Parathyroid adenoma (tissue), 2 donors: Measurements from ENCODE around the gene TRIM66.

Experiments
- H2AFZ ChIP-seq: fragments of 300-600 bp; sonication (generic); one replicate; pipeline ENCODE4 v1.7.0; 2017; ENCODE audit warnings: antibody characterized with exemption, mild to moderate bottlenecking
- H3K27ac ChIP-seq: fragments of 300-600 bp; sonication (generic); one replicate; pipeline ENCODE4 v1.7.0; 2017
- H3K27me3 ChIP-seq: fragments of 300-600 bp; sonication (generic); one replicate; pipeline ENCODE4 v1.7.0; 2017; ENCODE audit warnings: low read length; ENCODE audit not compliant: control insufficient read depth, insufficient read depth
- H3K36me3 ChIP-seq: fragments of 300-600 bp; sonication (generic); one replicate; pipeline ENCODE4 v1.7.0; 2017; ENCODE audit warnings: low read length; ENCODE audit not compliant: control insufficient read depth, insufficient read depth
- H3K4me1 ChIP-seq: fragments of 300-600 bp; sonication (generic); one replicate; pipeline ENCODE4 v1.7.0; 2017; ENCODE audit warnings: control low read depth
- H3K4me2 ChIP-seq: fragments of 300-600 bp; sonication (generic); one replicate; pipeline ENCODE4 v1.7.0; 2017; ENCODE audit warnings: low read length
- H3K4me3 ChIP-seq: fragments of 300-600 bp; sonication (generic); one replicate; pipeline ENCODE4 v1.7.0; 2017; ENCODE audit warnings: low read depth, low read length
- H3K79me2 ChIP-seq: fragments of 300-600 bp; sonication (generic); one replicate; pipeline ENCODE4 v1.7.0; 2017; ENCODE audit warnings: control low read depth
- H3K9ac ChIP-seq: fragments of 300-600 bp; sonication (generic); one replicate; pipeline ENCODE4 v1.7.0; 2017; ENCODE audit warnings: mild to moderate bottlenecking
- H3K9me3 ChIP-seq: fragments of 300-600 bp; sonication (generic); one replicate; pipeline ENCODE4 v1.7.0; 2017; ENCODE audit warnings: low read length; ENCODE audit not compliant: control insufficient read depth
- CTCF ChIP-seq: fragments of 300-600 bp; sonication (generic); IDR thresholded peaks from one replicate; pipeline ENCODE4 v1.7.0; 2017; ENCODE audit warnings: antibody characterized with exemption, mild to moderate bottlenecking
- donor health status: primary hyperparathyroidism.

TRIM66 gene

GRCh38 chr11:8624698-8625097 lies 57.8 kb downstream of the TRIM66 start:
- Histone ChIP-seq H3K4me3 (no peak overlapping the region), H3K79me2 (no peaks in the 10 kb centered on the region), H3K9ac (no peak overlapping the region), H2AFZ (no peak overlapping the region), H3K27ac (no peak overlapping the region), H3K4me2 (no peak overlapping the region), H3K4me1 (no peaks in the 10 kb centered on the region), H3K9me3 (no peaks in the 10 kb centered on the region), H3K36me3 (no peaks in the 10 kb centered on the region), H3K27me3 (no peaks in the 10 kb centered on the region)
- TF ChIP-seq CTCF: no peak

GRCh38 chr11:8621147-8621546 lies 61.3 kb downstream of the TRIM66 start:
- Histone ChIP-seq H3K4me1 (no peaks in the 10 kb centered on the region), H3K27me3 (no peaks in the 10 kb centered on the region), H3K4me3 (no peak overlapping the region), H3K9me3 (no peaks in the 10 kb centered on the region), H3K79me2 (no peaks in the 10 kb centered on the region), H3K4me2 (no peak overlapping the region), H3K27ac (no peak overlapping the region), H3K9ac (no peak overlapping the region), H2AFZ (no peak overlapping the region), H3K36me3 (no peaks in the 10 kb centered on the region)
- TF ChIP-seq CTCF: no peak

GRCh38 chr11:8617063-8617462 lies 65.4 kb downstream of the TRIM66 start:
- no peaks in the 10 kb centered on the region for H3K4me1 ChIP-seq
- no peaks in the 10 kb centered on the region for H3K79me2 ChIP-seq
- H3K9me3 ChIP-seq: no peaks in the 10 kb centered on the region
- no peak overlapping the region for H3K4me2 ChIP-seq
- no peaks in the 10 kb centered on the region for H3K27me3 ChIP-seq
- H3K36me3 ChIP-seq: no peaks in the 10 kb centered on the region
- no peak overlapping the region for H2AFZ ChIP-seq
- no peak for TF ChIP-seq CTCF
- no peak overlapping the region for H3K9ac ChIP-seq
- H3K4me3 ChIP-seq: no peak overlapping the region
- H3K27ac ChIP-seq: no peak overlapping the region

GRCh38 chr11:8615291-8616032 lies 67.0 kb downstream of the TRIM66 start:
- Histone ChIP-seq H3K4me2 (no peak overlapping the region), H3K4me3 (no peak overlapping the region), H3K27ac (no peak overlapping the region), H3K79me2 (no peaks in the 10 kb centered on the region), H3K9ac (no peak overlapping the region), H3K4me1 (peaks cover 1% of the 10 kb centered on the region), H3K27me3 (no peaks in the 10 kb centered on the region), H2AFZ (no peak overlapping the region), H3K36me3 (no peaks in the 10 kb centered on the region), H3K9me3 (no peaks in the 10 kb centered on the region)
- no peak for TF ChIP-seq CTCF

- Histone ChIP-seq H3K9ac (no peak overlapping the region), H3K4me3 (no peak overlapping the region), H3K36me3 (no peaks in the 10 kb centered on the region)
These were observed 68.0 kb downstream of the TRIM66 start for GRCh38 chr11:8614497-8614896.

More at GRCh38 chr11:8614497-8614896, 68.0 kb downstream of the TRIM66 start:
- no peaks in the 10 kb centered on the region for H3K9me3 ChIP-seq
- H3K27me3 ChIP-seq: no peaks in the 10 kb centered on the region
- no peak overlapping the region for H3K27ac ChIP-seq
- no peak overlapping the region for H2AFZ ChIP-seq
- no peak overlapping the region for H3K4me2 ChIP-seq
- H3K79me2 ChIP-seq: no peaks in the 10 kb centered on the region
- no peak for TF ChIP-seq CTCF
- peaks cover 4% of the 10 kb centered on the region for H3K4me1 ChIP-seq
